WTC11 (cell line): ENCODE results near the gene ARHGEF12. TPM values are rescaled to one million over a fixed set of nuclear protein-coding genes. Genes with fewer than 3 reads are reported as not detected.

Source experiments
- ATAC-seq: fragments of 200-7000 bp; cut with Tn5 transposase; 2 replicates; pipeline ENCODE4 v1.10.0; 2021; ENCODE audit warnings: mild to moderate bottlenecking, moderate library complexity
- CTCF ChIA-PET: fragments of 300-600 bp; sonication (Branson Sonifier 250); formaldehyde crosslinking; loops from one replicate; lab custom pipeline; 2021; ENCODE audit warnings: antibody characterized with exemption; lab: Charles Lee
- POLR2A ChIA-PET: fragments of 350-600 bp; sonication (Branson Sonifier 250); formaldehyde crosslinking; loops from one replicate; lab custom pipeline; 2021; ENCODE audit warnings: antibody characterized with exemption; lab: Charles Lee
- DNase-seq: peaks from one replicate; pipeline ENCODE4 v3.0.0; 2021; ENCODE audit warnings: low spot score
- H3K27ac Mint-ChIP-seq: 2 replicates; pipeline ENCODE4 v1.8.0; 2021; ENCODE audit warnings: mixed read lengths
- H3K27me3 Mint-ChIP-seq: 2 replicates; pipeline ENCODE4 v1.8.0; 2021; ENCODE audit warnings: low read depth, mild to moderate bottlenecking, moderate library complexity, mixed read lengths
- H3K36me3 Mint-ChIP-seq: 2 replicates; pipeline ENCODE4 v1.8.0; 2021; ENCODE audit warnings: mixed read lengths
- H3K4me1 Mint-ChIP-seq: 2 replicates; pipeline ENCODE4 v1.8.0; 2022; ENCODE audit warnings: mixed read lengths
- H3K4me3 Mint-ChIP-seq: 2 replicates; pipeline ENCODE4 v1.8.0; 2021; ENCODE audit warnings: mild to moderate bottlenecking, moderate library complexity, mixed read lengths
- H3K9me3 Mint-ChIP-seq: 2 replicates; pipeline ENCODE4 v1.8.0; 2021; ENCODE audit warnings: mixed read lengths
- AFF4 ChIP-seq: sonication (generic); formaldehyde crosslinking; IDR thresholded peaks from 2 replicates; pipeline ENCODE4 v1.8.1; 2023; ENCODE audit warnings: mild to moderate bottlenecking, missing genetic modification reagents, borderline replicate concordance
- CDX4 ChIP-seq: fragments of 250-450 bp; sonication (Bioruptor Pico); IDR thresholded peaks from 2 replicates; pipeline ENCODE4 v1.9.0; 2021; ENCODE audit warnings: moderate library complexity, mild to moderate bottlenecking, inconsistent platforms, borderline replicate concordance
- CREB1 ChIP-seq: sonication (generic); formaldehyde crosslinking; IDR thresholded peaks from 2 replicates; pipeline ENCODE4 v1.8.0; 2023; ENCODE audit warnings: mild to moderate bottlenecking, missing genetic modification reagents
- CTCF ChIP-seq: fragments of 200-600 bp; IDR thresholded peaks from 2 replicates; pipeline ENCODE4 v1.8.0; 2022; ENCODE audit warnings: antibody characterized with exemption
- FOXK1 ChIP-seq: sonication (generic); formaldehyde crosslinking; IDR thresholded peaks from 2 replicates; pipeline ENCODE4 v1.8.0; 2022; ENCODE audit warnings: mild to moderate bottlenecking, moderate library complexity, missing genetic modification reagents
- FOXP1 ChIP-seq: sonication (generic); formaldehyde crosslinking; IDR thresholded peaks from 2 replicates; pipeline ENCODE4 v1.8.0; 2022; ENCODE audit warnings: missing genetic modification reagents, mild to moderate bottlenecking, moderate library complexity, borderline replicate concordance
- JAZF1 ChIP-seq: fragments of 250-450 bp; sonication (Bioruptor Pico); IDR thresholded peaks from 2 replicates; pipeline ENCODE4 v1.9.0; 2021; ENCODE audit warnings: moderate library complexity, mild to moderate bottlenecking, inconsistent platforms
- KAT7 ChIP-seq: sonication (generic); formaldehyde crosslinking; IDR thresholded peaks from 2 replicates; pipeline ENCODE4 v1.8.1; 2023; ENCODE audit warnings: missing genetic modification reagents, mild to moderate bottlenecking, borderline replicate concordance
- MLX ChIP-seq: sonication (generic); formaldehyde crosslinking; IDR thresholded peaks from 2 replicates; pipeline ENCODE4 v1.8.1; 2023; ENCODE audit warnings: mild to moderate bottlenecking, missing genetic modification reagents, moderate library complexity
- NFATC4 ChIP-seq: fragments of 250-450 bp; sonication (Bioruptor Pico); IDR thresholded peaks from 2 replicates; pipeline ENCODE4 v1.9.0; 2021; ENCODE audit warnings: mild to moderate bottlenecking
- NFE2L1 ChIP-seq: sonication (generic); formaldehyde crosslinking; IDR thresholded peaks from 2 replicates; pipeline ENCODE4 v1.8.1; 2023; ENCODE audit warnings: missing genetic modification reagents
- TEAD1 ChIP-seq: sonication (generic); formaldehyde crosslinking; IDR thresholded peaks from 2 replicates; pipeline ENCODE4 v1.8.0; 2022; ENCODE audit warnings: mild to moderate bottlenecking, missing genetic modification reagents
- USF2 ChIP-seq: sonication (generic); formaldehyde crosslinking; IDR thresholded peaks from 2 replicates; pipeline ENCODE4 v1.8.1; 2023; ENCODE audit warnings: mild to moderate bottlenecking, missing genetic modification reagents, moderate library complexity
- total RNA-seq: library from RNA; stranded (reverse); gene quantifications from 3 replicates; pipeline ENCODE4 v1.2.3, GENCODE V29; 2021

ARHGEF12 gene
- total RNA-seq, 1 experiment from 2014 or later, result 35.8 TPM

- ChIA-PET POLR2A (no interaction called here), CTCF (no interaction called here)
- ATAC-seq (no peak), DNase-seq (no peak)
- Mint-ChIP-seq H3K27ac (no peak overlapping the region), H3K27me3 (no peaks in the 10 kb centered on the region), H3K9me3 (no peaks in the 10 kb centered on the region), H3K4me1 (no peaks in the 10 kb centered on the region), H3K36me3 (no peaks in the 10 kb centered on the region), H3K4me3 (no peak overlapping the region)
- TF ChIP-seq NFE2L1, result no peak
- no peak for TF ChIP-seq CDX4 (CRISPR knock-in tag)
- TF ChIP-seq JAZF1 (CRISPR knock-in tag), result no peak
- no peak for TF ChIP-seq FOXP1 (CRISPR knock-in tag)
- no peak for TF ChIP-seq CREB1 (CRISPR knock-in tag)
- no peak for TF ChIP-seq NFATC4 (CRISPR knock-in tag)
- TF ChIP-seq FOXK1 (CRISPR knock-in tag), result no peak
- TF ChIP-seq USF2 (CRISPR knock-in tag), result no peak
- TF ChIP-seq AFF4 (CRISPR knock-in tag), result no peak
- no peak for TF ChIP-seq MLX
- TF ChIP-seq TEAD1, result no peak
Measured at GRCh38 chr11:120430146-120430545, 93.9 kb downstream of the ARHGEF12 start.

GRCh38 chr11:120431633-120432032 lies 95.4 kb downstream of the ARHGEF12 start:
- H3K27ac Mint-ChIP-seq, result no peak overlapping the region; the same call in 1 of the 2 replicates
- TF ChIP-seq CTCF (peak; percentile 39; the same call in 1 of the 2 replicates), KAT7 (CRISPR knock-in tag) (no peak)
- no peaks in the 10 kb centered on the region for H3K36me3 Mint-ChIP-seq
- ChIA-PET POLR2A (interaction anchor here (0.7 kb wide), 1 partner anchor 28 kb away, joined by 3 read pairs; no protein-coding TSS in a partner anchor), CTCF (interaction anchor here (0.6 to 2.2 kb wide), 14 partner anchors 9 to 263 kb away, joined by 3 to 9 read pairs (median 4); partner anchors contain the start of gene ARHGEF12)
- ATAC-seq (peak; percentile 95), DNase-seq (peak; percentile 23)
- H3K9me3 Mint-ChIP-seq, result no peaks in the 10 kb centered on the region
- no peaks in the 10 kb centered on the region for H3K4me1 Mint-ChIP-seq
- H3K4me3 Mint-ChIP-seq, result no peak overlapping the region
- no peaks in the 10 kb centered on the region for H3K27me3 Mint-ChIP-seq
